EH (cell line): ENCODE measurements around the gene CDC45.
"Not testable (repeated sequence)": the region's sequence is repeated elsewhere in the genome, so short reads cannot be mapped to it uniquely, and the experiment has no call there.

ENCODE experiments used
- DNase-seq: peaks from one replicate; pipeline ENCODE4 v3.0.0-alpha.2; 2015; ENCODE audit warnings: low read depth

CDC45 gene

GRCh38 chr22:19479355-19480172 is at the start of gene CDC45:
Gene CDC45 (plus strand): TSS chr22:19479920. CDS start chr22:19479969, 49 bp downstream.
- DNase-seq = peak; percentile 99

GRCh38 chr22:19429950-19430889 is 49.5 kb upstream of the CDC45 start:
- peak; percentile 69 for DNase-seq

- peak; percentile 46 for DNase-seq
Measured at GRCh38 chr22:19430890-19431541, 48.7 kb upstream of the CDC45 start.

- peak; percentile 75 for DNase-seq
Measured at GRCh38 chr22:19431649-19432132, 48.0 kb upstream of the CDC45 start, which contains the start of gene HIRA. Gene HIRA (minus strand): TSS chr22:19431733. CDS start chr22:19431476, 257 bp downstream.

GRCh38 chr22:19432133-19432851 is 47.4 kb upstream of the CDC45 start, which contains the start of gene MRPL40:
Gene MRPL40 (plus strand): TSS chr22:19432545. CDS start chr22:19432555, 10 bp downstream.
- peak; percentile 93 for DNase-seq

- no peak for DNase-seq
Measured at GRCh38 chr22:19434401-19434800, 45.3 kb upstream of the CDC45 start.

GRCh38 chr22:19434829-19435580 is 44.7 kb upstream of the CDC45 start:
- DNase-seq = no peak

- not testable (repeated sequence) for DNase-seq
Measured at GRCh38 chr22:19436444-19437161, 43.1 kb upstream of the CDC45 start.

- DNase-seq = no peak
Measured at GRCh38 chr22:19438298-19438697, 41.4 kb upstream of the CDC45 start.

GRCh38 chr22:19440411-19441195 is 39.1 kb upstream of the CDC45 start:
- no peak for DNase-seq

- no peak for DNase-seq
Measured at GRCh38 chr22:19442166-19442565, 37.6 kb upstream of the CDC45 start.

GRCh38 chr22:19443544-19444211 is 36.0 kb upstream of the CDC45 start:
- DNase-seq = no peak

GRCh38 chr22:19445279-19445982 is 34.3 kb upstream of the CDC45 start:
- DNase-seq = not testable (repeated sequence)

- peak; percentile 19 for DNase-seq
Measured at GRCh38 chr22:19446603-19447329, 33.0 kb upstream of the CDC45 start.

GRCh38 chr22:19447330-19448075 is 32.2 kb upstream of the CDC45 start, which contains the start of gene C22orf39:
Gene C22orf39 (minus strand): TSS chr22:19447711. CDS start chr22:19447688, 23 bp downstream.
- peak; percentile 92 for DNase-seq

- peak; percentile 48 for DNase-seq
Measured at GRCh38 chr22:19448076-19448607, 31.6 kb upstream of the CDC45 start.
